D721Med (cell line): ENCODE measurements around the gene SNAP25.
A peak's percentile ranks its signal among the peaks of the same experiment; 100 is the strongest.

Experiments
- DNase-seq: peaks from one replicate; pipeline ENCODE4 v3.0.0; 2011; ENCODE audit warnings: low spot score; ENCODE audit not compliant: insufficient read length
- FAIRE-seq: peaks from 2 replicates; lab custom pipeline; 2011; peaks lifted over from hg19 to GRCh38; lab: Jason Lieb, UNC
- CTCF ChIP-seq: IDR thresholded peaks from 2 replicates; pipeline ENCODE4 v1.5.1; 2012; ENCODE audit warnings: mild to moderate bottlenecking, control low read depth; ENCODE audit not compliant: insufficient read depth; ENCODE audit errors: missing control alignments

The SNAP25 gene

GRCh38 chr20:10218536-10219451, at the start of gene SNAP25:
Gene SNAP25, plus strand, starts transcription at chr20:10218830. Its CDS starts 56,662 bp downstream, at chr20:10275492.
- TF ChIP-seq CTCF: no peak
- no peak for FAIRE-seq
- DNase-seq: no peak

GRCh38 chr20:10169752-10170151, 48.9 kb upstream of the SNAP25 start:
- no peak for TF ChIP-seq CTCF
- FAIRE-seq (no peak), DNase-seq (no peak)

- no peak for DNase-seq
- no peak for TF ChIP-seq CTCF
- no peak for FAIRE-seq
Observed at GRCh38 chr20:10170261-10170660, 48.4 kb upstream of the SNAP25 start.

GRCh38 chr20:10171864-10172751, 46.5 kb upstream of the SNAP25 start:
- TF ChIP-seq CTCF: no peak
- FAIRE-seq: no peak
- peak; percentile 21 for DNase-seq

GRCh38 chr20:10172998-10173655, 45.5 kb upstream of the SNAP25 start:
- DNase-seq (no peak), FAIRE-seq (no peak)
- TF ChIP-seq CTCF: no peak

GRCh38 chr20:10174400-10174799, 44.2 kb upstream of the SNAP25 start:
- no peak for TF ChIP-seq CTCF
- DNase-seq (no peak), FAIRE-seq (no peak)
